HAP-1 (cell line): ENCODE data around the gene MMS22L.

Experiments used
- DNase-seq, 2 experiments: peaks; one replicate each; pipeline ENCODE4 v3.0.0-alpha.2; 2016 to 2020; ENCODE audit warnings: low spot score in 2 of 2
- H3K27me3 ChIP-seq: fragments of 250-450 bp; sonication (Bioruptor Pico); 2 replicates; pipeline ENCODE4 v1.5.1; 2020; ENCODE audit warnings: low read depth, mild to moderate bottlenecking, moderate library complexity
- H3K36me3 ChIP-seq: fragments of 250-450 bp; sonication (Bioruptor Pico); replicated peaks from 2 replicates; pipeline ENCODE4 v1.5.1; 2020; ENCODE audit warnings: mild to moderate bottlenecking
- H3K4me1 ChIP-seq: fragments of 250-450 bp; sonication (Bioruptor Pico); 2 replicates; pipeline ENCODE4 v1.5.1; 2020; ENCODE audit warnings: mild to moderate bottlenecking
- H3K4me3 ChIP-seq: fragments of 250-450 bp; sonication (Bioruptor Pico); 2 replicates; pipeline ENCODE4 v1.5.1; 2020; ENCODE audit warnings: mild to moderate bottlenecking, moderate library complexity
- H3K9me3 ChIP-seq: fragments of 250-450 bp; sonication (Bioruptor Pico); 2 replicates; pipeline ENCODE4 v1.5.1; 2020; ENCODE audit warnings: mild to moderate bottlenecking, moderate library complexity
- in situ Hi-C: fragments of 300-500 bp; cut with MboI; formaldehyde crosslinking; loops from 3 replicates; pipeline ENCODE4 v1.14.3; 2020; ENCODE audit warnings: low sequenced_read_pairs, inconsistent platforms, mixed read lengths

Gene MMS22L

DNA sequence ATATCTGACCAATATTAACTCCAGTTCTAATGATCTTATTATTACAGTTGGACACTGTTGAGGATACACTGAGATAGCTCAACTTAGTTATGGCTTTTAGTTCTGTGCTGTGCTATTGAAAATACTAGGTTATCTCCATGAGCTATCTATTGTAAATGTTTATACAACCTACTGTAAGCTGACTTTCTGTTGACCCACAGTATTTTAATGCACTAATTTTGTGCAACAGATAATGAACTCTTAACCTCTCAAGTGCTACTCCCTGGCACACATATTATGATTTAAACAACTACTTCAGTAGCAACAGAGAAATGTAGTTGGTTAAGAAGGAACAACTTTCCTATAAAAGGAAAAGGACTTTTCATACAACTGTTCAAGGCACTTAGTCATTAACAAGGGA lies 5.2 kb upstream of the MMS22L start:
- no peak for DNase-seq
- Histone ChIP-seq H3K36me3 (no peaks in the 10 kb centered on the region), H3K4me3 (no peak overlapping the region), H3K27me3 (no peaks in the 10 kb centered on the region), H3K4me1 (peaks cover 2% of the 10 kb centered on the region; the same call in 1 of the 2 replicates), H3K9me3 (no peaks in the 10 kb centered on the region)
- in situ Hi-C loops = no loop called here

DNA sequence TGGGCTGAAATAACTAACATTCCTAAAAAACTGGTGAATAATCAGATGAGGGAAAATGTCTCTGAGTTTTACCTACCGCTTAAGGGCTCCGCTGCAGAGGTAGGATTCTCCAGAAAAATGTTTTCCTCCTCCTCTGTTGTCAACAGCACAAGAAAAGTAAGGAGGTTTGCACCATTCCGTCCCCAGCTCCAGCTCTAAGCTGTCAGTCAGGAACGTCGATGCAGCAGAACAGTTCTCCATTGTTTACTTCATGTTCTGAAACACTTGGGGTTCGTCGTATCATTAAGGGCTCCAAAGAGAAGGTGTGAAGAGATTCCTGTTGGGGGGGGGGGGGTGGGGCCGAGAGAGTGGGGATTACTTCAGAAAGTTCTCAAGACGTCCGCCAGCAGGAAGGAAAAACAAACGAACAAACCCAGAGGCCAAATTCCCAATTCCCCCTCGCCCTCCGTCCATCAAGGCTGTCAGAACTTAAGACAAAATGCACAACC lies 734 bp downstream of the MMS22L start:
- Histone ChIP-seq H3K4me1 (peaks cover 8% of the 10 kb centered on the region), H3K27me3 (no peaks in the 10 kb centered on the region), H3K36me3 (peaks cover 29% of the 10 kb centered on the region), H3K4me3 (peak overlapping the region; percentile 92), H3K9me3 (no peaks in the 10 kb centered on the region)
- in situ Hi-C loops = no loop called here
- DNase-seq = peak in 1 of 2 experiments; percentile 38

DNA sequence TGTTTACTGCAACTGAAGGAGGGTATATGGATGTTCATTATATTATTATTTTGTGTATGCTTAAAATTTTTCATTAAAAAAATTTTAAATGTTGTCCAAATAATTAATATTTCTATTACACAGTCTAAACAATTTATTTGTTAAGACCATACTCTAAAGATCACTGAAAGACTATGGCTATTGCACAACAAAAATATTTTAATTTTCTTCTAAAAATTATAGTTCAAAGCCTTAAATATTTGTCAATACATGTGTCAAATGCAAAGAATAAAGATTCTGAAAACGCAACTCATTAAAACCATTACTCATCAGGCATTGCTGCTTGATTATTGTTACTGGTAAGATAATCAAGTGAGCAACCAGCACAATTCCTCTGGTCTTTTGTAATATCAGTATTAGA lies 2.2 kb downstream of the MMS22L start:
- no peaks in the 10 kb centered on the region for H3K27me3 ChIP-seq
- peaks cover 8% of the 10 kb centered on the region for H3K4me1 ChIP-seq
- H3K36me3 ChIP-seq = peaks cover 40% of the 10 kb centered on the region
- in situ Hi-C loops = no loop called here
- no peaks in the 10 kb centered on the region for H3K9me3 ChIP-seq
- peak overlapping the region; percentile 92 for H3K4me3 ChIP-seq
- DNase-seq = no peak

DNA sequence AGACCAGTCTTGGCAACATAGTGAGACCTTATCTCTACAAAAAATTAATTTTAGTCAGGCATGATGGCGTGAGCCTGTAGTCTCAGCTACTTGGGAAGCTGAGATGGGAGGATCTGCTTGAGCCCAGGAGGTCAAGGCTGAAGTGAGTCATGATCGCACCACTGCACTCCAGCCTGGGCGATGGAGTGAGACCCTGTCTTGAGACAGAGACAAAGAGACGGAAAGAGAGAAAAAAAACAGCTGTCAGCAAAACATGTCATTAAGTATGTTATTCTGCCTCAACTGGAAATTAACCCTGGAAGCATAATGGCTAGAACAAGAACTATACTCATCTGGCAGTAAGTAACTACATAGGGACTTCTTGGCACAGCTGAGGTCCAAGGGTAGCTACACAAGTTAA lies 7.2 kb downstream of the MMS22L start:
- no peak for DNase-seq
- Histone ChIP-seq H3K27me3 (no peaks in the 10 kb centered on the region), H3K4me3 (no peak overlapping the region), H3K36me3 (peaks cover 77% of the 10 kb centered on the region), H3K9me3 (no peaks in the 10 kb centered on the region), H3K4me1 (peaks cover 3% of the 10 kb centered on the region; the same call in 1 of the 2 replicates)
- in situ Hi-C loops = no loop called here

DNA sequence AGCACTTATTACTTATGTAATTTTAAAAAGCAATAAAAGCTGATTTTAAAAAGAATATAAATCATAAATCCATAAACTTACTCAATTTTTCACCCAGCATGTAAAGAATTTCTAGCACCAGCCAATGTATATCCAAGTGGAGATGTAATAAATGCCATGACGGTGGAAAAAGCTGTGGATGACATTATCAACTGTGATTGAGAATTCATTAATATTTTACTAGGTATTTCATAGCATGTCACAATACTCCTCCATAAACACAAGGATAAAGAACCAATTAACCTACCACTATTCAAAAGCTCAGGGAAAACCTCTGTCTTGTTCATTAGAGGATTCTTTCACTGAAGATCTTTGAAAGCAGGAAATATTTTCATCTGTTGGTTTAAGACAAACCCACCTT lies 13.2 kb downstream of the MMS22L start:
- H3K4me3 ChIP-seq = no peak overlapping the region
- peaks cover 77% of the 10 kb centered on the region for H3K36me3 ChIP-seq

DNA sequence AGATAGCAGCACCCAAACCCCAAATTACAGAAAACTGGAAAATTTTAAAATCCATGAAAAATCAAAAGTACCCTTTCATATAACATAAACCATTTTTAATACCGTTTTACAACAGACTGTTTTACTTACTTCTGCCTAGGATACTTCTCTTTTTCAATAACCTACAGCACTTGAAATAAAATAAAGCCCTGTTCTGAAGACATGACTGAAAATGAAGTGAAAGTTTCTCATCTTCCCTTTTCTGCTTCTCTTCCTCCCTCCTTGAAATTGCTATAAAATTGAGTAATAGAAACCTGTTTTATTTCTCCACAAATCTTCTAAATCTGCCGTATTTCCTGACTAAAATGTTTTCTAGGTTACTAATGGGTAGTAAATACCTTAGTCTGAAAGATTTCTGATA lies 20.3 kb downstream of the MMS22L start:
- in situ Hi-C loops = no loop called here
- Histone ChIP-seq H3K36me3 (peaks cover 65% of the 10 kb centered on the region), H3K9me3 (no peaks in the 10 kb centered on the region; the same call in 1 of the 2 replicates), H3K4me1 (no peaks in the 10 kb centered on the region), H3K27me3 (no peaks in the 10 kb centered on the region), H3K4me3 (no peak overlapping the region)
- DNase-seq = no peak

More for the DNA sequence above, 13.2 kb downstream of the MMS22L start:
- DNase-seq = no peak
- in situ Hi-C loops = no loop called here
- Histone ChIP-seq H3K27me3 (no peaks in the 10 kb centered on the region), H3K9me3 (no peaks in the 10 kb centered on the region; the same call in 1 of the 2 replicates), H3K4me1 (no peaks in the 10 kb centered on the region)

DNA sequence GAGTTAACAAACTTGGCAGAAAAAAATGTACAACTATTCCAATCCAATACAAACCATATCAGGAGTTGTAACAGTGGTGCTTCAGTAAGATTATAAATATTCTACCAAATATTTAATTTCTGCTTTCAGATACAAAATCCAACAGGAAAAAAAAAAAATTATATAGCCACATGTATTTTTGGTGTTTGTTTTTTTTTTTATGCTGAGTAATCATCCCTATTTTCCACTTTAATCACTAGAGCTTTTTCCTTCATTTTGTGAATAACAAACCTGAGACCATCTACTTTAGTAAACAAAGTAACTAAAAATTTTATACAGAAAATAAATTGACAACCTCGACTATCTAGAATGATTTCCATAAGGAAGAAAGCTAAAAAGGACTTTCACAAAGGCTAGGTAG lies 36.2 kb downstream of the MMS22L start:
- Histone ChIP-seq H3K4me3 (no peak overlapping the region), H3K36me3 (peaks cover 19% of the 10 kb centered on the region), H3K27me3 (no peaks in the 10 kb centered on the region), H3K4me1 (peaks cover 2% of the 10 kb centered on the region), H3K9me3 (no peaks in the 10 kb centered on the region)
- no peak for DNase-seq
- in situ Hi-C loops = no loop called here

DNA sequence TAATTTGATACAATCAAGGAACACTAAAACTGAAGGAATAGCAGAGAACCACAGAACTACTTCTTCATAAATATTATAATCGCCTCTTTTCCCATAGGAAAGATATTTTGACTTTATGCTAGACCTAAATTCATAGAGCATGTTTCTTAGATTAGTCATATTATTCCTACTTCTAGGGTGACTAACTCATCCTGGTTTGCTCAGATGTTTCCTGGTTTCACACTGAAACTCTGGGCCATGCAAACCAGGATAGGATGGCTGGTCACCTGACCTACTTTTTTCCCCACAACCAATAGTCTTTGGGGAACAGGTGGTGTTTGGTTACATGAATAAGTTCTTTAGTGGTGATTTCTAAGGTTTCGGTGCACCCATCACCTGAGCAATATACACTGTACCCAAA lies 42.8 kb downstream of the MMS22L start:
- in situ Hi-C loops = no loop called here
- Histone ChIP-seq H3K27me3 (no peaks in the 10 kb centered on the region), H3K4me1 (no peaks in the 10 kb centered on the region), H3K9me3 (no peaks in the 10 kb centered on the region), H3K36me3 (peaks cover 17% of the 10 kb centered on the region), H3K4me3 (no peak overlapping the region)
- no peak for DNase-seq

DNA sequence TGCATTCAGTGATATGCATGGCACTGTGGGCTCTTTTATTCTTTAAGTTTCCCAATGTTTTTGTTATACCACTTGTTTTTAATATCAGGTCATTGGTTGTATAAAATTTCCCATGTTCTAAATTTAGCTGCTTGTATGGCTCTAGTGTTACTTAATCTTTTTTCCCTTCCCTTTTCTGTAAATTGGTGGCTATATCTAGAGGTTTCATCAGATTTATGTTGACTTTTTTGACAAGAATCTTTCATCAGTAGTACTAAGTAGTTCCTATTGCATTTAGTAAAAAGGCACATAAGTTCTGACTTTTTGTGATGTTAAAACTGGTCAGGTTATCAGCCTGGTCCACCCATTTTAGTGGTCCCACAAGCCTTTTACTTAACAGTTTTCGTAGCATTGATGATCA lies 51.1 kb downstream of the MMS22L start:
- no peak for DNase-seq
- no peaks in the 10 kb centered on the region for H3K4me1 ChIP-seq
- H3K4me3 ChIP-seq = no peak overlapping the region
- in situ Hi-C loops = no loop called here
- H3K9me3 ChIP-seq = no peaks in the 10 kb centered on the region
- peaks cover 43% of the 10 kb centered on the region for H3K36me3 ChIP-seq
- H3K27me3 ChIP-seq = no peaks in the 10 kb centered on the region

DNA sequence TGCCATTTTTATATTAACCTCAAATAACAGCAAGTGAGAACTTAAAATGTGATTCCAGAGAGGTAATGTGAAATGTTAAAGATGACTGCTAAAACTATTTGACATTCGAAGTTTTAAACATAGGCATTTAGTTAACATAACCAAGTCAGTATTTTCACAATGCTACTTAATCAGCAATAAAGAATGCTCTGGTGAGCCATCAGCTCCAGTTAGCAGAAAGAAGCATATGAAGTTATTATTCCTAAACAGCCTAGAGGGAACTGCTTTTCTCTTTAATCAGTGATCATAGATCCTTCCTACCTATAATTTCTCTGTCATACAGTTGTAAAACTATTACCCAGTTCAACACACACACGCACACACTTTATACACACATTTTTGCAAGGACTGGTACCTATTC lies 60.1 kb downstream of the MMS22L start:
- H3K4me1 ChIP-seq = no peaks in the 10 kb centered on the region
- DNase-seq = no peak

DNA sequence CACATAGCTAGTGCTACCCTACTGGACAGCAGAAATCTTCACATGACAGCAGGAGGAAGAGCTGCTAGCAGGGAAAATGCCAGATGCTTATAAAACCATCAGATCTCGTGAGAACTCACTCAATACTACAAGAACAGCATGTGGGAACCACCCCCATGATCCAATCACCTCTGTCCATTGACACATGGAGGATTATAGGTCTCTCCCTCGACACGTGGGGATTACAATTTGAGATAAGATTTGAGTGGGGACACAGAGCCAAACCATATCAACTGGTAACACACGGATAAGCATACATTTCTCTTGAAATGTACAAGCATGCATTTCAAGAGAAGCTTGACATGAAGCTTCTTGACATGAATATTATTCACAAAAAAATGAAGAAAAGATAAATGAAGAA lies 64.1 kb downstream of the MMS22L start:
- Histone ChIP-seq H3K36me3 (peaks cover 3% of the 10 kb centered on the region), H3K4me1 (no peaks in the 10 kb centered on the region), H3K9me3 (no peaks in the 10 kb centered on the region), H3K27me3 (no peaks in the 10 kb centered on the region), H3K4me3 (no peak overlapping the region)
- DNase-seq = no peak
- in situ Hi-C loops = no loop called here

More for the DNA sequence above, 60.1 kb downstream of the MMS22L start:
- Histone ChIP-seq H3K4me3 (no peak overlapping the region), H3K9me3 (no peaks in the 10 kb centered on the region), H3K36me3 (peaks cover 9% of the 10 kb centered on the region), H3K27me3 (no peaks in the 10 kb centered on the region)
- in situ Hi-C loops = no loop called here

DNA sequence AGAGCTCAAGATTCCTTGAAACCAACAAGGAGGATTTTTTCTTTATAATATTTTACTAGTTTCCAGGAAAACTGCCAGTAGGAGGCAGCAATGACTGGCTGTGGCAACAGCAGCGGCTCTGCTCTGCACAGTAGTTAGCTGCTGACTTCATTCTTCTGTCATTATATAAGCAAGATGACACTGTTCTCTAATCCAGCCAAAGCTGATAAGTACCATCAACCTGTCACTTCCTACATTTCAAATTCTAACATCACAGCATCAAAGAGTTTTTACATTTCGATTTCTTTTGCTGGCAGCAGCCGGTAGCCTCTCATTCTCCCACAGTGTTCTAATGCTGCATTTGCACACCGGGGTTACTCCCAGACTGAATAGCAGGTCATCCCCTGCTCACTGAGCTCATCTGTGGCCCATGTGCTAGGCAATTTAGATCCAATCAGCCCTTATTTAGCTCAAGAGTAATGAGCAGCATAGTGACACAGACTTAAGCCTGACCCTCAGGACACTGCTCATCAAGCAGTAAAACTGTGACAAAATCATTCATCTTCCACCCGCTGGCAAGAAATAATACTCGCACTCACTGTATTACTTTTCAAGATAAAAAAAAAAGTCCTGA lies 67.8 kb downstream of the MMS22L start:
- Histone ChIP-seq H3K36me3 (peaks cover 3% of the 10 kb centered on the region), H3K9me3 (no peaks in the 10 kb centered on the region), H3K4me1 (no peaks in the 10 kb centered on the region), H3K4me3 (no peak overlapping the region), H3K27me3 (no peaks in the 10 kb centered on the region)
- in situ Hi-C loops = no loop called here
- peak; percentile 18 to 46 for DNase-seq

DNA sequence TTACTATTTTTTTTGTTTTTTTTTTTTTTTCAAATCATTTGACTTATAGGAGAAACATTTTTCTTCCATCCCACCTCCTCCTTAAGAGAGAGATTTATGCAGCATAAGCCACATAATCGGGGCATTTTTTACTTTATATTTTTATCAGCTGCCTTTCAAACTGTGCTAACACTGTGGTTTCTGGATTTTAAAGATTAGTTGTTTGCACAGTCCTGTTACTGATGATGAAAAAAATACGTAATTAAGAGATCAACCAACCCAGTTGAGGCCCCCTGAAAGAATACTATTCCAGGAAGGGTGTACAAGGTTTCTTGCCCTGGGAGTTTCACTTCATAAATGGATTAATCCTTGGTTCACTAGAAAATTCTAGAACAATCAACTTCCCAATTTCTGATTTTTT lies 68.3 kb downstream of the MMS22L start:
- in situ Hi-C loops = no loop called here
- Histone ChIP-seq H3K27me3 (no peaks in the 10 kb centered on the region), H3K9me3 (no peaks in the 10 kb centered on the region), H3K4me3 (no peak overlapping the region), H3K36me3 (peaks cover 3% of the 10 kb centered on the region), H3K4me1 (no peaks in the 10 kb centered on the region)
- no peak for DNase-seq

DNA sequence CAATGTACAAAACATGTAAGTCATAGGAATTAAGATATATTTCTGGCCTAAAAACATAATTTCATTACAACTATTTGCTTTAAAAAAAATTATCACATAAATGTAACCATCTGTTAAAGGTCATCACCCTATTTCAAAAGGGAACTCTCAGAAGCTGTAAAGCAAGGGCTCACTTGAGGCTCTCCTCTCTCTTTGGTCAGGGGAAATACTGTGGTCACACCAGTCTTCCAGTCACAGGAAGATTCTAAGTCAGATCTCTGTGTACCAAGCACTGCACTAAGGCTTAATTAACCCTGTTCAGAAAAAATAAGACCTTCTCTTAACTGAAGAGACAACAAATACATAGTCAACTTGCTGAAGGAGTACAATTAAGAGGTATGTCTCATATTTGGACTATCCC lies 75.6 kb downstream of the MMS22L start:
- H3K36me3 ChIP-seq = no peaks in the 10 kb centered on the region
- in situ Hi-C loops = no loop called here
- H3K4me1 ChIP-seq = peaks cover 24% of the 10 kb centered on the region
- no peaks in the 10 kb centered on the region for H3K27me3 ChIP-seq
- no peaks in the 10 kb centered on the region for H3K9me3 ChIP-seq
- H3K4me3 ChIP-seq = no peak overlapping the region
- DNase-seq = no peak

DNA sequence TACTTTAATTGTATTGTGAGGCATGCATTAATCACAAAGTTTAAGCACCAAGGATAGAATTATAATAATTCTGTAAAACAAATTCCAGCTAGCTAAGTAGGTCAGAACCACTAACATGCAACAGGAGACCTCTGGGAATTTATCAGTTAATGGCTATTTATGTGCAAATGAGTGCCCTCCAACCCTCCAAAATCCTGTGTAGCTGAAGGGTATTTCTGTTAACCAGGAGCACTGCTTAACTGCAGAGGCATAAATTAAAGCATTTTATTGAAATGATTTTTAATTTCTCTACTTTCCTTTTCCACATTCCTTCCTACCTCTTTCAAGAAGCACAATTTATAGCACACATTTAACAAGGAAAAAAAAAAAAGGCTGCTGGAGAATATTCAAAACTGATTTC lies 77.0 kb downstream of the MMS22L start:
- Histone ChIP-seq H3K4me1 (peaks cover 24% of the 10 kb centered on the region), H3K9me3 (no peaks in the 10 kb centered on the region), H3K4me3 (no peak overlapping the region), H3K36me3 (no peaks in the 10 kb centered on the region), H3K27me3 (no peaks in the 10 kb centered on the region)
- in situ Hi-C loops = no loop called here
- DNase-seq = peak; percentile 25 to 70
